DOHH2 (cell line): ENCODE measurements around the gene WHRN.

ENCODE experiments used
- H3F3A ChIP-seq: fragments of 200-600 bp; sonication (generic), shearing (Covaris generic); 2 replicates; pipeline ENCODE4 v1.6.0; 2016; ENCODE audit warnings: antibody characterized with exemption, mild to moderate bottlenecking; ENCODE audit not compliant: control insufficient read depth, insufficient read depth
- H3K27ac ChIP-seq: fragments of 200-600 bp; sonication (generic); 2 replicates; pipeline ENCODE4 v1.5.1; 2014; ENCODE audit warnings: low read depth, mild to moderate bottlenecking, low read length, moderate library complexity
- H3K27me3 ChIP-seq: fragments of 200-600 bp; sonication (generic); 2 replicates; pipeline ENCODE4 v1.6.1; 2014; ENCODE audit warnings: mild to moderate bottlenecking, low read length, mixed read lengths; ENCODE audit not compliant: control insufficient read depth
- H3K36me3 ChIP-seq: fragments of 200-600 bp; sonication (generic); 2 replicates; pipeline ENCODE4 v1.6.1; 2014; ENCODE audit warnings: mild to moderate bottlenecking, low read length, moderate library complexity, mixed read lengths; ENCODE audit not compliant: control insufficient read depth
- H3K4me1 ChIP-seq: fragments of 200-600 bp; sonication (generic); 2 replicates; pipeline ENCODE4 v1.6.1; 2014; ENCODE audit warnings: mild to moderate bottlenecking, low read length, mixed read lengths; ENCODE audit not compliant: control insufficient read depth
- H3K4me2 ChIP-seq: fragments of 200-600 bp; sonication (generic); 2 replicates; pipeline ENCODE4 v1.6.0; 2014; ENCODE audit warnings: mild to moderate bottlenecking, low read length, moderate library complexity
- H3K4me3 ChIP-seq: fragments of 200-600 bp; sonication (generic); 2 replicates; pipeline ENCODE4 v1.5.1; 2014; ENCODE audit warnings: mild to moderate bottlenecking, low read length, mixed read lengths
- H3K79me2 ChIP-seq: fragments of 200-600 bp; sonication (generic); 2 replicates; pipeline ENCODE4 v1.6.1; 2014; ENCODE audit warnings: mild to moderate bottlenecking, low read length, mixed read lengths; ENCODE audit not compliant: control insufficient read depth
- H3K9me2 ChIP-seq: fragments of 200-600 bp; sonication (generic); replicated peaks from 2 replicates; pipeline ENCODE4 v1.6.1; 2014; ENCODE audit warnings: mild to moderate bottlenecking, low read length, mixed read lengths; ENCODE audit not compliant: control insufficient read depth
- H3K9me3 ChIP-seq: fragments of 200-600 bp; sonication (generic); 2 replicates; pipeline ENCODE4 v1.6.1; 2014; ENCODE audit warnings: antibody characterized with exemption, low read length, mixed read lengths; ENCODE audit not compliant: control insufficient read depth, insufficient read depth
- H4K20me1 ChIP-seq: fragments of 200-600 bp; sonication (generic); 2 replicates; pipeline ENCODE4 v1.6.0; 2014; ENCODE audit warnings: low read depth, mild to moderate bottlenecking, antibody characterized with exemption, low read length, moderate library complexity; ENCODE audit not compliant: control insufficient read depth, insufficient read depth
- EZH2phosphoT487 ChIP-seq: fragments of 200-600 bp; sonication (generic); IDR thresholded peaks from 2 replicates; pipeline ENCODE4 v1.6.1; 2017; ENCODE audit warnings: borderline replicate concordance, mild to moderate bottlenecking, antibody characterized with exemption, low read length, moderate library complexity, mixed read lengths
- TF ChIP-seq, protein P1 (sequence below): fragments of 200-600 bp; sonication (generic); IDR thresholded peaks from one replicate; pipeline ENCODE4 v1.5.1; 2014; ENCODE audit warnings: antibody characterized with exemption, mild to moderate bottlenecking, low read depth, low read length; ENCODE audit not compliant: poor library complexity, severe bottlenecking

WHRN gene

DNA sequence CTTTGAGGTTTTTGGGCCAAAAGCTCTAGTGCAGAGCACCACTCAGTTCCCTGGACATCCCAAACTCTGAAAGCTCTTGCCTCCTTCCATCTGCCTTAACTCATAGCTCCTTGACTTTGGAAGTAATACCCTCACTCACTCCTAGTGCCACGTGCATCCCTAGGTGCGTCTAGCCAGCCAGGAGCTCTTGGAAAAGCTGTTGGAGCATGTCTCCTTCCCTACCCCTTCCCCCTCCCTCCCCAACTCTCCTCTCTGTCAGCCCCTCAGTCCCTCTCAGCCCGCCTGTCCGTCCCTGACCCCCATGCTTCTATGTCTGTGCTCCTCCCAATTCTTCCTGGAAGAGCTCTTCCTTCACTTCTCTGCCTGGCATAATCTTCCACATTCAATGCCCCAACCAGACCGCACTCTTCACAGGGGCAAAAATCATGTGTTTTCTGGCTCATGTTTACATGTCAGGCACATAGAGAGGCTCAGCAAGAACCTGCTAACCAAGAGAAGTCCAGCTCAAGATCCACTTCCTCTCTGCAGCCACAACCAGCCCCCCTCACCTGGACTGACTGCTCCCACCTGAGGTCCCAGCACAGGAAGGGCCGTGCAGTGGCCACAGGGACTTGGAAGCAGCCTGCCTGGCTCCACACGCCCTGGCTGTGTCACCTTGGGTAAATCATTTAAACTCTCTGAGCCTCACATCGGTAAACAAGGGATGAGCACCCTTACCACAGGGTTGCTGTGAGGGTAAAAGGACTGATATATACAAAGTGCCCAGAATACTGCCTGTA, 58.4 kb downstream of the WHRN start:
- Histone ChIP-seq H3K36me3 (no peaks in the 10 kb centered on the region), H3F3A (no peaks in the 10 kb centered on the region; the same call in 1 of the 2 replicates), H3K9me2 (no peaks in the 10 kb centered on the region), H3K4me2 (no peak overlapping the region), H3K9me3 (no peaks in the 10 kb centered on the region), H3K4me1 (peaks cover 11% of the 10 kb centered on the region), H3K27ac (no peak overlapping the region), H3K4me3 (no peak overlapping the region), H4K20me1 (no peaks in the 10 kb centered on the region), H3K79me2 (no peaks in the 10 kb centered on the region), H3K27me3 (no peaks in the 10 kb centered on the region)
- TF ChIP-seq, protein P1, sequence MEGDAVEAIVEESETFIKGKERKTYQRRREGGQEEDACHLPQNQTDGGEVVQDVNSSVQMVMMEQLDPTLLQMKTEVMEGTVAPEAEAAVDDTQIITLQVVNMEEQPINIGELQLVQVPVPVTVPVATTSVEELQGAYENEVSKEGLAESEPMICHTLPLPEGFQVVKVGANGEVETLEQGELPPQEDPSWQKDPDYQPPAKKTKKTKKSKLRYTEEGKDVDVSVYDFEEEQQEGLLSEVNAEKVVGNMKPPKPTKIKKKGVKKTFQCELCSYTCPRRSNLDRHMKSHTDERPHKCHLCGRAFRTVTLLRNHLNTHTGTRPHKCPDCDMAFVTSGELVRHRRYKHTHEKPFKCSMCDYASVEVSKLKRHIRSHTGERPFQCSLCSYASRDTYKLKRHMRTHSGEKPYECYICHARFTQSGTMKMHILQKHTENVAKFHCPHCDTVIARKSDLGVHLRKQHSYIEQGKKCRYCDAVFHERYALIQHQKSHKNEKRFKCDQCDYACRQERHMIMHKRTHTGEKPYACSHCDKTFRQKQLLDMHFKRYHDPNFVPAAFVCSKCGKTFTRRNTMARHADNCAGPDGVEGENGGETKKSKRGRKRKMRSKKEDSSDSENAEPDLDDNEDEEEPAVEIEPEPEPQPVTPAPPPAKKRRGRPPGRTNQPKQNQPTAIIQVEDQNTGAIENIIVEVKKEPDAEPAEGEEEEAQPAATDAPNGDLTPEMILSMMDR: no peak
- TF ChIP-seq EZH2phosphoT487: no peak

DNA sequence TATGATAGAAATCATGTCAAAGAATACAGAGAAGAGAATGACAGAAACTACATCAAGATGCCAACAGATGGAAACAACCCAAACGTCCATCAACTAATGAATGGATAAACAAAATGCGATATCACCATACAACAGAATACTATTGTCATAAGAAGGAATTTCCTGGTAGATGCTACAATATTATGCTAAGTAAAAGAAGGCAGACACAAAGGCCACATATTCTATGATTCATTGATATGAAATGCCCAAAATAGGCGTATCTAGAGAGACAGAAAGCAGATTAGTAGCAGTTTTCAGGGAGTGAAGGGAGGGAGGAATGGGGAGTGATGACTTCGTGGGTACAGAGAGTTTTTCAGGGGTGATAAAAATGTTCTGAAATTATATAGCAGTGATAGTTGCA, 59.2 kb downstream of the WHRN start:
- Histone ChIP-seq H3K9me2 (no peaks in the 10 kb centered on the region), H3F3A (no peaks in the 10 kb centered on the region; the same call in 1 of the 2 replicates), H4K20me1 (no peaks in the 10 kb centered on the region), H3K4me3 (no peak overlapping the region), H3K27ac (no peak overlapping the region), H3K4me2 (no peak overlapping the region), H3K4me1 (peaks cover 2% of the 10 kb centered on the region), H3K36me3 (no peaks in the 10 kb centered on the region), H3K79me2 (no peaks in the 10 kb centered on the region), H3K27me3 (no peaks in the 10 kb centered on the region), H3K9me3 (no peaks in the 10 kb centered on the region)
- TF ChIP-seq, protein P1: no peak
- TF ChIP-seq EZH2phosphoT487: no peak

DNA sequence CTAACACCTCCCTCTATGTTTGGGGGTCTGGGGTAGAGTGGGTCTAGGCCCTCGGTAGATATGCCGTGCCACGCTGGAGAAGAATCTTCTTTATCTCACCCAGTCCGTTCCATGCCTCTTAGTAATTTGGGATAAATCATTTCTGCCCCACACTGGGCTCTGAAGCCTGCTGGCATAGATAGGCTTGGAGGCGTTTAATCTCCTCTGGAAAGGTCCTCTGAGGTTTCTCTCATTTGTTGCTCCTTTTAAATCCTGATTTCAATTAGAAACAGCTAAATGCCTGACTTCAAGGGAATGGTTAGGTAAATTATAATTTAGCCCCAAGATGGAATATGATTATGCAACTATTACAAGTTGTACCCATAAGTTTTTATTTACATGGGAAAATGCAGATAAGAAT, 59.7 kb downstream of the WHRN start:
- H3K27ac ChIP-seq: no peak overlapping the region
- no peaks in the 10 kb centered on the region for H3K27me3 ChIP-seq
- no peaks in the 10 kb centered on the region for H4K20me1 ChIP-seq
- no peaks in the 10 kb centered on the region for H3K36me3 ChIP-seq
- TF ChIP-seq, protein P1: no peak
- TF ChIP-seq EZH2phosphoT487: no peak
- no peak overlapping the region for H3K4me3 ChIP-seq
- no peak overlapping the region for H3K4me2 ChIP-seq
- H3K9me2 ChIP-seq: no peaks in the 10 kb centered on the region
- no peaks in the 10 kb centered on the region for H3K4me1 ChIP-seq
- no peaks in the 10 kb centered on the region for H3K79me2 ChIP-seq
- H3F3A ChIP-seq: no peaks in the 10 kb centered on the region; the same call in 1 of the 2 replicates
- H3K9me3 ChIP-seq: no peaks in the 10 kb centered on the region
